Esophagus squamous epithelium (tissue), 4 donors: ENCODE data around the gene ZNF628.
A peak's percentile ranks its signal among the peaks of the same experiment; 100 is the strongest.

Source experiments
- POLR2A ChIP-seq, 4 donors: fragments of 450-650 bp; IDR thresholded peaks; one replicate each; pipeline ENCODE4 v1.6.1; 2017; ENCODE audit warnings: antibody characterized with exemption in 4 of 4, mild to moderate bottlenecking in 4 of 4, moderate library complexity in 3 of 4
- TF ChIP-seq, protein P1 (sequence below), 6 experiments: fragments of 450-650 bp in 4 of 6; fragments of 200-600 bp in 2 of 6; sonication (generic) in 2 of 6; IDR thresholded peaks; one replicate each; pipeline ENCODE4 v1.5.1; 2016 to 2019; ENCODE audit warnings: antibody characterized with exemption in 6 of 6, mild to moderate bottlenecking in 4 of 6, moderate library complexity in 4 of 6

DNA sequence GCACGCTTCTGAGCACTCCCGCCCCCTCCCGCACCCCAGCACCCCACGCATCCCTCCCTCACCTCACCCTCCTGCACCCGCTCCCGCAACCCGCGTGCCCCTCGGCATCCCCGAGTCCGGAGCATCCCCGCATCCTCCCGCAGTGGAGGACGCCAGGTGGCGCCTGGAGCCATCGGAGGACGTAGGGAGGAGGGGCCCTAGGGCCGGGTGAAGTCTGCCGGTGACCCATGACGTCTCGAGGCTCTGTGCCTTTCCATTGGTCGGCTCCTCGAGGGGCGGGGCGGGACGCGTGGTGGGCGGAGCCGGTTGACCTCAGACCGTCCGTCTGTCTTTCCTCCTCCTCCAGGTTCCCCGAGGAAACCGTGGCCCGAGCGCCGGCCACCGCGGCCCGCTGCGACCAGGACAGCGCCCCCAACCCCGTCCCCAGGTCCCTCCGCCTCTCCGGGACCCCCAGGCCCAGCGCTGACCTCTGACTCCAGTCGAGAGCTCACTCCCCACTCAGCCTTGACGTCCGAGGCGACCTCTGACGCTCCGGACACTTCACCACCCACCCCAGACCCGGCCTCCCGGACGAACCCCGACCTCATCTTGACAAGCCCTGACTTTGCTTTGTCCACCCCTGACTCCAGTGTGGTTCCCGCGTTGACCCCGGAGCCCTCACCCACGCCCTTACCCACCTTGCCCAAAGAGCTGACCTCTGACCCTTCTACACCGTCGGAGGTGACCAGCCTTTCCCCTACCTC is 40.6 kb downstream of the ZNF628 start:
- TF ChIP-seq, protein P1, sequence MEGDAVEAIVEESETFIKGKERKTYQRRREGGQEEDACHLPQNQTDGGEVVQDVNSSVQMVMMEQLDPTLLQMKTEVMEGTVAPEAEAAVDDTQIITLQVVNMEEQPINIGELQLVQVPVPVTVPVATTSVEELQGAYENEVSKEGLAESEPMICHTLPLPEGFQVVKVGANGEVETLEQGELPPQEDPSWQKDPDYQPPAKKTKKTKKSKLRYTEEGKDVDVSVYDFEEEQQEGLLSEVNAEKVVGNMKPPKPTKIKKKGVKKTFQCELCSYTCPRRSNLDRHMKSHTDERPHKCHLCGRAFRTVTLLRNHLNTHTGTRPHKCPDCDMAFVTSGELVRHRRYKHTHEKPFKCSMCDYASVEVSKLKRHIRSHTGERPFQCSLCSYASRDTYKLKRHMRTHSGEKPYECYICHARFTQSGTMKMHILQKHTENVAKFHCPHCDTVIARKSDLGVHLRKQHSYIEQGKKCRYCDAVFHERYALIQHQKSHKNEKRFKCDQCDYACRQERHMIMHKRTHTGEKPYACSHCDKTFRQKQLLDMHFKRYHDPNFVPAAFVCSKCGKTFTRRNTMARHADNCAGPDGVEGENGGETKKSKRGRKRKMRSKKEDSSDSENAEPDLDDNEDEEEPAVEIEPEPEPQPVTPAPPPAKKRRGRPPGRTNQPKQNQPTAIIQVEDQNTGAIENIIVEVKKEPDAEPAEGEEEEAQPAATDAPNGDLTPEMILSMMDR (IDR thresholded peaks at IDR 0.05) = peak; percentile 77 to 94 (median 89)
- peak in 1 of 4 donors; percentile 12 for TF ChIP-seq POLR2A (IDR thresholded peaks at IDR 0.05)
